GM12878 (cell line): ENCODE measurements around the gene DNAI4.

Experiments
- CTCF ChIP-seq, 3 experiments: IDR thresholded peaks in 2 of 3; conservative IDR thresholded peaks in 1 of 3; 2 replicates each; pipeline ENCODE4 v1.5.1; 2011; ENCODE audit warnings: low read depth in 3 of 3, low read length in 3 of 3, mild to moderate bottlenecking in 3 of 3, control low read depth in 2 of 3, moderate library complexity in 2 of 3, inconsistent platforms in 1 of 3, mixed read lengths in 1 of 3; ENCODE audit not compliant: control insufficient read depth in 2 of 3, insufficient read depth in 1 of 3; ENCODE audit errors: extremely low read depth in 1 of 3
- EGR1 ChIP-seq, 2 experiments: IDR thresholded peaks; 1 replicate in 1 of 2; 2 replicates in 1 of 2; pipeline ENCODE4 v1.6.1; 2011 to 2012; ENCODE audit warnings: low read depth in 2 of 2, low read length in 2 of 2, borderline replicate concordance in 1 of 2, mild to moderate bottlenecking in 1 of 2, moderate library complexity in 1 of 2
- EZH2 ChIP-seq: IDR thresholded peaks from 2 replicates; pipeline ENCODE4 v1.6.1; 2012; ENCODE audit warnings: low read depth, mild to moderate bottlenecking, control low read depth, inconsistent platforms, low read length, borderline replicate concordance; ENCODE audit not compliant: control insufficient read depth

GRCh38 chr1:66933887-66934700, 9.4 kb upstream of the DNAI4 start:
- no peak for TF ChIP-seq EZH2
- no peak for TF ChIP-seq CTCF (IDR thresholded peaks at IDR 0.05 in 2 of 3, conservative IDR thresholded peaks at IDR 0.05 in 1 of 3; ENCODE audit: control insufficient read depth in 2 of 3, extremely low read depth in 1 of 3, insufficient read depth in 1 of 3, low read depth in 3 of 3, low read length in 3 of 3)
- TF ChIP-seq EGR1 (IDR thresholded peaks at IDR 0.05; ENCODE audit: borderline replicate concordance in 1 of 2, low read depth in 2 of 2, low read length in 2 of 2): no peak
